ENCODE data around the gene WWC1.

WWC1 gene

GRCh38 chr5:168494057-168494555 lies 202.7 kb downstream of the WWC1 start:
- Mint-ChIP-seq H3K27me3 (ENCODE audit: low read depth) (no peaks in the 10 kb centered on the region), H3K27ac (no peak overlapping the region), H3K36me3 (ENCODE audit: low read depth) (peaks cover 57% of the 10 kb centered on the region), H3K9me3 (no peaks in the 10 kb centered on the region), H3K4me1 (ENCODE audit: low read depth) (peaks cover 5% of the 10 kb centered on the region), H3K4me3 (no peak overlapping the region)
- no peak for DNase-seq (ENCODE audit: low spot score)

GRCh38 chr5:168502563-168503237 lies 211.3 kb downstream of the WWC1 start:
- Mint-ChIP-seq H3K27ac (no peak overlapping the region), H3K36me3 (ENCODE audit: low read depth) (peaks cover 35% of the 10 kb centered on the region), H3K27me3 (ENCODE audit: low read depth) (no peaks in the 10 kb centered on the region), H3K4me3 (no peak overlapping the region), H3K4me1 (ENCODE audit: low read depth) (no peaks in the 10 kb centered on the region), H3K9me3 (no peaks in the 10 kb centered on the region)
- DNase-seq (ENCODE audit: low spot score), result no peak

GRCh38 chr5:168513861-168514428 lies 222.5 kb downstream of the WWC1 start:
- Mint-ChIP-seq H3K27ac (no peak overlapping the region), H3K36me3 (ENCODE audit: low read depth) (peaks cover 80% of the 10 kb centered on the region), H3K4me3 (no peak overlapping the region), H3K27me3 (ENCODE audit: low read depth) (no peaks in the 10 kb centered on the region), H3K4me1 (ENCODE audit: low read depth) (no peaks in the 10 kb centered on the region), H3K9me3 (peaks cover 12% of the 10 kb centered on the region)
- no peak for DNase-seq (ENCODE audit: low spot score)

Measured in T-helper 2 cell treated with Interferon-gamma antibody and Interleukin-4, amounts not matched to agents 5 μg/mL and 100 μg/mL, for 36 hours (primary cell).